Erythroblast (primary cell): ENCODE results near the gene EEF1AKMT3.

Source experiments
- DNase-seq, 2 experiments: peaks; one replicate each; lab custom pipeline; 2025; lab: John Stamatoyannopoulos, UW
- GATA1 ChIP-seq: IDR thresholded peaks from 2 replicates; pipeline ENCODE4 v1.6.1; 2011; ENCODE audit warnings: low read depth, mild to moderate bottlenecking, control low read depth, low read length, moderate library complexity
- POLR2A ChIP-seq: IDR thresholded peaks from 2 replicates; pipeline ENCODE4 v1.6.1; 2011; ENCODE audit warnings: mild to moderate bottlenecking, low read length

Gene EEF1AKMT3

DNA sequence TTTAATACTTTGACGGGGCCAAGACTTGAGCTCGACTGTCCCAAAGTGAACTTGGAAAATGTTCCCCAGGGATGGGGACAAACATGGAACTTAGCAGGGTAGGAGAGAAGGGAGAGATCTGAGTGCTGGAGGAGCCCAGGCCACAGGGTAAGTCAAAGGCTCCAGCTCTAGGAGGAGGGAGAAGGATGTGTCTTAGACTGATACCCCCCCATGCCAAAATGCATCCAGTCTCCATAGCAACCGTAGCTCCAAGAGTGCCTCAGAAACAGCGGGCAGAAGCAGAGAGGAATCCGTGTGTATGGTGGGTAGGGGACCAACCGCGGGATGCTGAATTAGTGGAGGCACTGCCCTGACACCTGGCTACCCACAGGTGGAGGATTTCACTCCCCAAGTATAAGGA is 33.0 kb upstream of the EEF1AKMT3 start:
- TF ChIP-seq POLR2A = no peak
- TF ChIP-seq GATA1 = no peak
- no peak for DNase-seq

GRCh38 chr12:57739914-57740538 is 32.4 kb upstream of the EEF1AKMT3 start:
- no peak for DNase-seq
- TF ChIP-seq POLR2A = no peak
- no peak for TF ChIP-seq GATA1

DNA sequence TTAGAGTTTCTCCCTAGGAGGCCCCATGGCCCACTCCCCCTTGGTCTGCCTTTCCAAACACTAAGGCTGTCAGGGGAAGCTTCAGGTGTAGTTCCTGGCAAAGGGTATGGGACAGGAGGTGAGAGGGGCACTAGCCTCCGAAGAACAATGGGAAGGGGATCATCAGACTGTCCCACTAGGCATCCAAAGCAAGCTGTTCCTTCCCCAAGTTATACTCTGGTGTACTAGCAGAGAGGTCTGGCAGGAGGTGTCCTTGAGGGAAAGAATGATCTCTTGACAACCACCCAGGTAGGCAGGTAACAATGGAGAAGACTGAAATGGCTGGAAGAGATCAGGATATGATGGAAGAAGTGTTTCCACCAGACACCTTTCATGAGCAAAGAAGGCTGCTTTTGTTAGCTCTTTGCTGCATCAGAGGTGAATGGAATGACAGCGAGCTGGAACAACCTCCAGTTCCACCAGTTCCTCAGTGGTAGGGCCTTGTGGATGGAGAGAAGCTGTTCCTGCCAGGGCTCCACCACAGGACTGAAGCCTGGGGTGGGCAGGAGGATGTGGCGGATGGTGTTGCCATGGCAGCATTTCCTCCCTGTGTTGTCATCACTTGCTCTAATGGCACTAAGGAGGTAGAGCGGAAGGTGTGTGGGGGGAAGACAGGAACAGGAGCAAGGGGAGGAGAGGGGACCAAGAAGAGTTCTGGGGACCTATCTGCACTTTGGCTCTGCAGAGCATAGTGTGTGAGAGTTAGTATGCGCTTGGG is 31.6 kb upstream of the EEF1AKMT3 start:
- DNase-seq = no peak
- TF ChIP-seq POLR2A (no peak), GATA1 (no peak)

DNA sequence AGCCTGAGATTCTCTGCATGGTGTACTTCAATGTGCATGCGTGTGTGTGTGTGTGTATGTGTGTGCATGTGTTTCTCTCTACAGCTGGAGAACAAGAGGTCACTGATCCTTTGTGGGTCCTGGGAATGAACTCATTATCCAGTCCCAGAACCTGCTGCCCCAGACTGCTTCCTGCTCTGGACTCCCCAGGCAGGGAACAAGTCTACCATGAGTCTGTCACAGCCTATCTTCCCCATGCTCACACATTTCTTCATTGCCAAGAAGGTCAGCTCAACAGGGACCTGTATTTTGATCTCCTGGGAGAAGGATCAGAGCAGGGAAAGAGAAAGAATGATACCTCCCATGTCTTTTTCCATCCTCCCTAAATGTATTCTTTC is 31.0 kb upstream of the EEF1AKMT3 start:
- no peak for DNase-seq
- no peak for TF ChIP-seq GATA1
- TF ChIP-seq POLR2A = no peak

GRCh38 chr12:57741844-57742738 is 30.3 kb upstream of the EEF1AKMT3 start:
- TF ChIP-seq POLR2A = no peak
- no peak for TF ChIP-seq GATA1
- DNase-seq = peak; percentile 27 to 31

DNA sequence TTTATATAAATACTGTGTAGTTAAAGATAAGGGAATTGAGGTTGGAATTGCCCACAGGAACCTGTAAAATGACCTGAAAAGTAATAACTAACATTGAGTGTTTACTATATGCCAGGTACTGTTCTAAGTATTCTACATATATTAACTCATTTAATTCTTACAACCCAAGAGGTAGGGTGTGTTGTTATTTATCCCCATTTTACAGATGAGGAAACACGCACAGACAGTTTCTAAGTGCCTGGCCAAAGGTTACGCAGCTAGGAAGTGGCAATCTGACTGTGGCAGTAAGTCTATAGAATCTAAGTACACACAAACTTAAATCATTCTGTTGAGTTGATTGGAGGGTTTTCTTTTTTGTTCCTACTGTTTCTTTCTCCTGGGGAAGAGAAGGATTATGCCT is 28.6 kb upstream of the EEF1AKMT3 start:
- no peak for DNase-seq
- TF ChIP-seq POLR2A (no peak), GATA1 (no peak)

DNA sequence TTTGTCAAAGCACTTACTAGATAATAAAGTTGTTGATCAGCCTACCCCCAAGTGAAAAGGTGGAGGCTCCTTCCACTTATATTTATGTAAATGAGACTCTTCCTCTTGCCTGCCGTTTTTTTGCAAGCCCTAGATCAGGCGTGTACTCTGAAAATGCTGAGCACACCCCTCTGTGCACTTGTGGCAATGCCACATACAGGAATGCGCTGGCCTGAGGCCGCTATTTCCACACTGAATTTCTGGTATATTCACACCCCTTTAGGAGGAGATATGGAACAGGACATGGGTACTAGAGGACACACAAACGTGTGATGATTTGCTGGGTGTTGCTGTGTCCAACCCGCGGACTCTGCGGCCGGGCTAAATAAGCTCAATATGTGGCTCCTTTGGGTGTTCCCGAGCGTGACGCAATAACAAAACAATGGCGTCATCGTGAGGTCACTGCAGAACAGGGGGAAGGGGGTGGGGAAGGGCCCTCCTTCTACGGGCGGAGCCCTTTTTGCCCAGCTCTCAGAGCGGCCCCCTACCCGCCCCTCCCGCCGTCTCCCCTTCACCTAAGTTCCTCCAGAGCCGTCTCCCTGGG is 28.1 kb upstream of the EEF1AKMT3 start:
- peak; percentile 91 to 93 for DNase-seq

DNA sequence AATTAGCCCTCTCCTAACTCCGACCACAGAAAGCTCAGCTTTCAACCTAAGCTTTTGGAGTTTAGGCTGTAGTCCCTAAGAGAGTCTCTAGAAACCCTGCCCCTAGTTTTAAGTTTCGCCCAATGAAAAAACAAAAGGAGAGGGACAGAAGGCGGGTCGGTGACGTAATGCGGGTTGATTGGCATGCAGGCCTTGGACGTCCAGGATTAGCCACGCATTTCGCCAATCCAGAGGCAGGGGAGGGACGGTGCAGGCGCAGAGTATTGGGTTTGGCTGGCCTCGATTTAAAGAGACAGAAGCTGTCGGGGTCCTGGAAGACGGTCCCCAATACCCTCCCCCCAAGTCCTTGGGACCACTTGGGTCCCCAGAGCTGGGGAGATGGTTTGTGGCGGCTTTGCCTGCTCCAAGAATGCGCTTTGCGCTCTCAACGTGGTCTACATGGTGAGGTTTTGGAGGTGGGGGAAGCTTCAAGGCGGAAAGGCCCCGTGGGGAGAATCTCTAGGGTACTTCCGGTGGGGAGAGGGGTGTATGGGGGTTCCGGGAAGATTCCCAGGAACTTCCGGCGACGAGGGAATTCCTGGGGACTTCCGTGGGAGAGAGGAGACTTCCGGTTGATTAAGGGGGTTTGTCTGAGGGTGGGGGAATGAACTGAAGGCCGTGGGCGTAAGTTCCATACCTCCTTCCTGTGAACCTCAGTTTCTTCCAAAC is 27.5 kb upstream of the EEF1AKMT3 start, which contains the start of gene TSPAN31:
TSS of gene TSPAN31 (plus strand) at position 263 of the 708 bp plus-strand sequence. CDS start at position 379, 116 bp downstream.
- peak; percentile 97 to 98 for DNase-seq
- no peak for TF ChIP-seq GATA1
- TF ChIP-seq POLR2A = peak; percentile 73

More for the DNA sequence above, 28.1 kb upstream of the EEF1AKMT3 start:
- TF ChIP-seq GATA1 (no peak), POLR2A (no peak)

GRCh38 chr12:57745485-57745881 is 26.9 kb upstream of the EEF1AKMT3 start:
- TF ChIP-seq POLR2A (peak; percentile 73), GATA1 (no peak)
- no peak for DNase-seq

DNA sequence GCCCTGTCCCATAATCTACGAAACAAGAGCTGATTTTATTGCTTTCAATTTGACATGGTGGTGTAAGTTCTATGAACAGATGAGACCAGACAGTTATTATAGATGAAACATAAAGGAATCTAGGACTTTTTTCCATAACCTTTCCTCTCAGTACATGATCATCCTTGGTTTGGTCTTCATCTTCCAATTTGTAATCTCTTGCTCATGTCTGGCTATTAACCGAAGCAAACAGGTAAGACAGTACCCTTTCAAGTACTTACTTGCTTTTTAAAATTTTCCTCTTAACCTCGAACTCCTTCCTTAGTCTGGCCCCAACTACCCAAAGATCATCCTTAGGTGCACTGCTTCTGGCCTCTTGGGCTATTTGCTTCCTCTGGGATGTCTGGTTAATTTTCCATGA is 26.4 kb upstream of the EEF1AKMT3 start:
- no peak for DNase-seq
- TF ChIP-seq GATA1 (no peak), POLR2A (no peak)

DNA sequence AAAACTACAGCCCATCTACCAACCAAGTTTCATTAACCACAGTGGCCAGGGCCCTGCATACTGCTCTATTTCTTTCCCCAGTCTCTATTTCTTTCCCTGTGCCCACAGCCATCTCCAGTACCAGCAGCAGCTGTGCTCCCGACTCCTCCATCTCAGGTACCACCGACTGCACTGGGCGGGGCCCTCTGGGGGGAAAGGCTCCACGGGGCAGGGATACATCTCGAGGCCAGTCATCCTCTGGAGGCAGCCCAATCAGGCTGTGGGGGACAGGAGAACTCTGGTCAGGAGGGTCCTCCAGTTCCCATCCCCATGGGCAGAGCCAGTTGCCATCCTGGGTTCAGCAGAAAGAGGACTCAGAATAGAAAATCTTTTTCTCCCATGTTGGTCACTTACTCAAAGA is 23.4 kb upstream of the EEF1AKMT3 start:
- TF ChIP-seq GATA1 (no peak), POLR2A (no peak)

GRCh38 chr12:57750561-57751431 is 21.6 kb upstream of the EEF1AKMT3 start:
- no peak for DNase-seq
- TF ChIP-seq POLR2A (no peak), GATA1 (no peak)

More for the DNA sequence above, 23.4 kb upstream of the EEF1AKMT3 start:
- DNase-seq = no peak

DNA sequence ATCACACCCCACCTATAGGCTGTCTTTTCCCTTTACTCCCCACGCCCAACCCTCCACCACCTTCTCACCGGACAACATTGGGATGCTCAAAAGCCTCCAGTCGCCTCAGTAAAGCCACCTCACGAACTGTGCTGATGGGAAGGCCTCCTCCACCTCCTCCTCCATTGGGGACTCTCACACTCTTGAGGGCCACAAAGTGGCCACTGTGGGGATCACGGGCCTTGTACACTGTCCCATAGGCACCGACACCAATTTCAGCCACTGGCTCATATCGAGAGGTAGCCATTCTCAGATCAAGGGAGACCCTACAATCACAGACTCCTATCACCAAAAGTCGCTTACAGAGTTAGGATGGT is 21.0 kb upstream of the EEF1AKMT3 start:
- DNase-seq = no peak
- no peak for TF ChIP-seq GATA1
- TF ChIP-seq POLR2A = no peak
